Stimulated activated CD4-positive, alpha-beta T cell treated with anti-CD3 and anti-CD28 coated beads, TNF-alpha, amount 100 ng/mL, for 1 hour (primary cell): Measurements from ENCODE around the gene TM9SF4.
A peak's percentile ranks its signal among the peaks of the same experiment; 100 is the strongest.

Experiments used
- DNase-seq, 3 donors: peaks; one replicate each; pipeline ENCODE4 v3.0.0-alpha.2; 2020; ENCODE audit warnings: low read depth in 3 of 3, low spot score in 1 of 3

Gene TM9SF4, protein sequence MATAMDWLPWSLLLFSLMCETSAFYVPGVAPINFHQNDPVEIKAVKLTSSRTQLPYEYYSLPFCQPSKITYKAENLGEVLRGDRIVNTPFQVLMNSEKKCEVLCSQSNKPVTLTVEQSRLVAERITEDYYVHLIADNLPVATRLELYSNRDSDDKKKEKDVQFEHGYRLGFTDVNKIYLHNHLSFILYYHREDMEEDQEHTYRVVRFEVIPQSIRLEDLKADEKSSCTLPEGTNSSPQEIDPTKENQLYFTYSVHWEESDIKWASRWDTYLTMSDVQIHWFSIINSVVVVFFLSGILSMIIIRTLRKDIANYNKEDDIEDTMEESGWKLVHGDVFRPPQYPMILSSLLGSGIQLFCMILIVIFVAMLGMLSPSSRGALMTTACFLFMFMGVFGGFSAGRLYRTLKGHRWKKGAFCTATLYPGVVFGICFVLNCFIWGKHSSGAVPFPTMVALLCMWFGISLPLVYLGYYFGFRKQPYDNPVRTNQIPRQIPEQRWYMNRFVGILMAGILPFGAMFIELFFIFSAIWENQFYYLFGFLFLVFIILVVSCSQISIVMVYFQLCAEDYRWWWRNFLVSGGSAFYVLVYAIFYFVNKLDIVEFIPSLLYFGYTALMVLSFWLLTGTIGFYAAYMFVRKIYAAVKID

GRCh38 chr20:32109392-32110172 is at the start of gene TM9SF4:
TM9SF4 (plus strand) TSS chr20:32109714; CDS start chr20:32109741, 27 bp downstream.
- DNase-seq: peak; percentile 64 to 79 (median 76)

DNA sequence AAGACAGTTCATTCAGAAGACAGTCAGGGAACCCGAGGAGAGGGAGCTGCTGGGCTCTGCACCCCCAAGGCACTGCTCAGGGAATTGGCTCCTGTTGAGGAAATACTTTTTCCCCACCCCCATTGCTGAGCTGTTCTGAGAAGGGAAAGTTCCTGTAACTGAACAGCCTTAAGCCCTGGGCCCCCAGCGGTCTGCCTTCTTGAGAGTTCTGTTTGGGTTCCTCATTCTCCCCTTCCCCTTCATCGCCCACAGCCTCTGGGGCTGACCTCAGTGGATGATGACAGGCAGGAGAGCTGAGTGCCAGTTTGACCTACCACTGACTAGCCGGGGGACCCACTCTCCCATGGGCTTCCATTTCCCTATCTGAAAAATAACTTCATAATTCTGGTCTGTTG is 46.7 kb upstream of the TM9SF4 start:
- DNase-seq: no peak

DNA sequence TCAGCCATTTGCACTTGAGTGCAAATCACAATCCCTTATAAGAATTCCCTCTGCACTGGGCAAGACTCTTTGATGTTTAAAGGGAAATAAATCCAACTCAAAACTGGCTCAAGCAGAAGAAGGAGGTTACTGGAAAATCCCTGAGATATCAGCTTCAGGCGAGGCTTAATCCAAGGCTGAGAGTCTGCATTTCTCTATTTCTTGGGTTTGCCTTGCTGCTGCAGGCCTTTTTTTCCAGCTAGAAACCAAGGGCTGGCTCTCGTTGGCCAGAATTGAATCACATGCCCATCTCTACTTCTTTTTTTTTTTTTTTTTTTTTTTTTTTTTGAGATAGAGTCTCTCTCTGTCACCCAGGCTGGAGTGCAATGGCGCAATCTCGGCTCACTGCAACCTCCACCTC is 45.8 kb upstream of the TM9SF4 start:
- DNase-seq: no peak

DNA sequence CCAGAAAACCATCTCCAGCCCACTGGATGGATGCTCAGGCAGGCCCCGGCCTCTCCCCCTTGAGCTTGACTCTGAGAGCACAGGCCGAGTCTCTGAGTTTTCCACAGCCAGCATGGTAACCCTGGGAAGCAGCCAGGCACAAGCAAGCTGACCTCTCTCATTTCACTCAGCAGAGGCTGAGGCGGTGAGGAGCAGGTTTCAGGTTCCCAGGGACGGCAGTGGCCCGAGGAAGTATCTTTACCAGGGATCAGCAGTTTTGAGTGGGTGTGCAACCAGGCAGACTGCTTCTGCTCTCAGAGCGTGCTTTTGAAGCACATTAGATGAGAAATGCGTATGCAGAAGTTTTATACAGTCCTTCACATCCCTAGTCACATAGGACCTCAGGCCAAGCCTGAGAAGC is 44.8 kb upstream of the TM9SF4 start:
- no peak for DNase-seq

DNA sequence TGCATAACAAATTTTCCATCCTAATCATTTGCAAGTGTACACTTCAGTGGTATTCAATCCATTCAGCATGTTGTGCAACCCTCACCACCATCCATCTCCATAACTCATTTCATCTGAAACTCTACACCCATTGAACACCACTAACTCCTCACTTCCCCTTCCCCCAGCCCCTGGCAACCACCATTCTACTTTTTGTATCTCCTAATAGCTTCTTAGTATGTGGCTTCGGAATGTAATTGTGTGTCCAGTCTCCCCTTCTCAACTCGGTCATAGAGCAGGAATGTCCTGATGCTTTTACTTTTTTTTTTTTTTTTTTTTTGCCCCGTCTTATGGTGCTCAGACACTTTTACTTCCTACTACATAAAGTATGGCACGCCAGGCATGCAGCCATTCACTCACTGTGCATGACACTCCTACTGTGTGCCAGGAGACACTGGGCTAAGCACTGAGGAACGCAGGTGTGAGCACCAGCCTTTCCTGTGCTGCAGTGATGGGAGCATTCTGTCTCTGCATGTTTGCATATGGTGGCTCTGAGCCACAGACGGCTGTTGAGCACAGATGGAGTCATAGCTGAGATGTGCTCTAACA is 42.2 kb upstream of the TM9SF4 start:
- no peak for DNase-seq

GRCh38 chr20:32068174-32068573 is 41.3 kb upstream of the TM9SF4 start:
- no peak for DNase-seq

DNA sequence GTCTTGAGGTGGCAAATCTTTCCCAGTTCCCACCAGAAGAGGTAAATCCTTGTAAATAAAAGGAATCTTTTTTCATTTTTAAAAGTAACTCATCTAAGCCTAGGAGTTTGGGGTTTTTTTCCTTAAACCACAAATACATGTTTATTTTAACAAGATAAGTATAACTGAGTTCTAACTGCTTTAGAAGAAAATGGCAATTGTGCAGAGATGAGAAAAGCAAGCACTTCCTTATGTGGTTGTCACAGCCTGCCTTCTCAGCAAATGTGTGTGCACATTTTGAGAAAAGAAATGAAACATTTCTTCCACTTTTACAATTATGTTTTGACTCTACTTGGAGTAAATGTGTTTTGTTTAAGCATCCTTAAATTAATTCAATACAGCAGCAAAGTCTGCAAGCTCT is 39.8 kb upstream of the TM9SF4 start:
- no peak for DNase-seq

DNA sequence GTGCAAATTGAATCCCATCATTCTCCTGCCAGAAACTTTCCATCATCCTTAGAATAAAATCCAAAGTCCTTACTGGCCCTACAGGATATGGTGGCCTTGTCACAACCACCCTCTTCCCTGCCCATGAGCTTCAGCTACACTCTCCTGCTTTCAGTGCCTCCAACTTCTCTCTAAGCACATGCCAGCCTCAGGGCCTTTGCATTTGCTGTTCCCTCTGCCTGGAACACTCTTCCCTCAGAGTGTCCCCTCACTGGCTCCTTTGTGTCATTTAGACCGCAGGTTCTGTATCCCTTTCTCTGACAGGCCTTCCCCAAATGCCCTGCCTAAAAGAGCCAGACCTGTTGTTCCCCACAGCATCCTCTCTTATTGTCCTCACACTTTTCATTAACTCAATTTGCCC is 39.2 kb upstream of the TM9SF4 start:
- no peak for DNase-seq

GRCh38 chr20:32070690-32071213 is 38.8 kb upstream of the TM9SF4 start:
- DNase-seq: no peak

GRCh38 chr20:32071395-32072167 is 37.9 kb upstream of the TM9SF4 start:
- DNase-seq: no peak

DNA sequence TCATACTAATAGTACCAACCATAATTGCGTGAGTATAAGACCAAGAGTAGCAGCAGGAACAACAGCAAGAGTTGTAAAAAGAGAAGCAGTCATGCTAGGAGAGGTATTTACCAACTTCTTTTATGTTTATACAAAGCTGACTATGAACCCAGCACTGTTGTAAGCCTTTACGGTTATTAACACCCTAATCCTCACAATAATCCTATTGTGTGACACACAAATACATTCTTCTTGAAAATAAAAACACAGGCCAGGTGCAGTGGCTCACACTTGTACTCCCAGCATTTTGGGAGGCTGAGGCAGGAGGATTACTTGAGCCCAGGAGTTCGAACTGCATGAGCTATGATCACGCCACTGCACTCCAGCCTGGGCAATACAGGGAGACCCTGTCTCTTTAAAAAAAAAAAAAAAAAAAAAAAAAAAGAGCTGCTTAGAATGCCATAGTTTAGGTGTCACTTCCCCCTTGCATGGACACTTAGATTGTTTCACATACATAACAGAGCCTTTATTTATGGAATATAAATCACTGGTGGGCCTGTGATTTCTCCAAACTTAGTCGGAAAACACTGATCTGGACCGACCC is 37.3 kb upstream of the TM9SF4 start:
- DNase-seq: no peak

GRCh38 chr20:32075534-32075933 is 34.0 kb upstream of the TM9SF4 start:
- DNase-seq: no peak

DNA sequence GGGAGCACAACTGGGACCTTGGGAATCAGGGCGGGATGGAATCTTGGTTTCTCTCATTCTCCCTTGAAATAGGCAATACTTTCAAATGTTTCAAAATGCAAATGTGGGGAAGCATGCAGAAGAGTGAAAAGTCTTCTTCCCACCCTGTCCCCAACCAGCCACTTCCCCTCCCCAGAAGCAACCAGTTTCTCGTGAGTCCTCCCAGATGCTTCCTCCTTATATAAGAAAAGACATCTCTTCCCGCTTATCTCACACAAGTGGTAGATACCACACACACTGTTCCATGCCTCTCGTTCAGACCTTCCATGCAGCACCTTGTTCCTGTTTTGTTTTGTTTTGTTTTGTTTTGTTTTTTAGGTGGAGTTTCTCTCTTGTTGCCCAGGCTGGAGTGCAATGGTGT is 32.3 kb upstream of the TM9SF4 start:
- DNase-seq: no peak

- no peak for DNase-seq
Measured at GRCh38 chr20:32078322-32078721, 31.2 kb upstream of the TM9SF4 start.

- DNase-seq: no peak
Measured at GRCh38 chr20:32078791-32079190, 30.7 kb upstream of the TM9SF4 start.

DNA sequence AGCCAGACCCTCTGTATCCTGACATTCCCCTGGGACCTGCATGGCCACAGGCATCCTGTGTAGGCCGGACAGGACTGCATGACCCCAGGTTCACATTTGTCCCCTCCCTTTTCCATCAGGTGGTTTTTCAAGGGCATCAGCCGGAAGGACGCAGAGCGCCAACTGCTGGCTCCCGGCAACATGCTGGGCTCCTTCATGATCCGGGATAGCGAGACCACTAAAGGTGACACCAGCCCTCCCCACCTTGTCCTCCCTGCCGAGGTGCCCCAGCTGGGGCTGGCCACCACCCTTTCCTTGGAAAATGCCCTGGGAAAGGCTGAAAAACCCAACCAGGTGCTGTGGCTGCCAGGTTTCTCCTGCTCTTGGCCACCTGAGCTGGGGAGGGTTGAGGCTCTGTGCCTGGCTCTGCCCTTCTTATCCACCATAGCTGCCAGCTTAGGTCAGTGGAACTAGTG is 29.8 kb upstream of the TM9SF4 start:
- DNase-seq: no peak

DNA sequence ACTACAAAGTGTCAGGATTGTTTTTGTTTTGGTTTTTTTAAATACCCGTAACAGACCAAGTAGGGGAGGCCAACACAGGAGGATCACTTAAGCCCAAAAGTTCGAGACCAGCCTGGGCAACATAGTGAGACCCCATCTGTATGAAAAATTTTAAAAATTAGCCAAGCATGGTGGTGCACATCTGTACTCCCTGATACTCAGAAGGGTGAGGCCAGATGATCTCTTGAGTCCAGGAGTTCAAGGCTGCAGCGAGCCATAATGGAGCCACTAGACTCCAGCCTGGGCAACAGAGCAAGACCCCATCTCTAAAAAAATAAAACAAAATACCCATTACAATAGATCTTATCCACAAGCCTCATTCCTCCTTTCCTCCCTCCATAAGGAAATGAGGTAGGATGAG is 28.7 kb upstream of the TM9SF4 start:
- DNase-seq: no peak

DNA sequence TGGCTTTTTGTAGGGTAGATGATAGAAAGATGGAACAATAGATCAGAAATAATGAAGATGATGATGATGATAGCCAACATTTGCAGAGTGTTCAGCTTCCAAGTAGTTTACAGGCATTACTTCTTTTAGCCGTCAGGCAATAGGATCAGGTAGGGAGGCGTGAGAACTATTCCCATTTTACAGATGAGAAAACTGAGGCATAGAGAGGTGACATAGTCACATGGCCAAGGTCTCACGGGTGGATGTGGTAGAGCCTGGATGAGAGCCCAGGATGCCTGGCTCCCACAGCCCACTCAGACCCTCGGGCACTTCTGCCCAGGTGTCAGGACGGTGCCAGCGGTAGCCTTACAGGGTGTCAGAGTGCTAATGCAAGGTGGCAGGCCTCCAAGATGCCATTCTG is 26.0 kb upstream of the TM9SF4 start:
- no peak for DNase-seq

GRCh38 chr20:32087070-32087469 is 22.4 kb upstream of the TM9SF4 start:
- no peak for DNase-seq

DNA sequence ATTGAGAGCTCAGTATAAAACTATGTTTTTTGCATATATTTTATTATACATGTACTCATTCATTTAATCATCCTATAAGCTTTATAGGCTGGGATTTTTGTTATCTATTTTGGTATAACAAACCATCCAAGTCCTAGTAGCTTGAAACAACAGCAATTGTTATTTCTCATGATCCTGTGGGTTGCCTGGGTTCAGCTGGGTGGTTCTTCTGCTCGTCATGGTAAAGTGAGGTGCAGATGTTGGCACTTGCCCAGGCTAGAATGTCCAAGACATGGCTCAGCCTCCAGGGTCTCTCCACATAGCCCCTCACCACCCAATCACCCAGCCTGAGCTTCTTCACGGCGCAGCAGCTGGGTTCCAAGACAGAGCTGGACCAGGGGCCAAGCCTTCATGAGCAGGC is 20.8 kb upstream of the TM9SF4 start:
- no peak for DNase-seq
